Measurements from ENCODE around the gene AFAP1. TPM values are rescaled to one million over a fixed set of nuclear protein-coding genes. Genes with fewer than 3 reads are reported as not detected.

AFAP1 gene
- total RNA-seq, 1 donor from 2014 or later = 6.7 TPM

GRCh38 chr4:7731437-7731836 is 208.2 kb downstream of the AFAP1 start:
- H3K27me3 Mint-ChIP-seq (ENCODE audit: insufficient read depth, low read depth) = peaks cover 9% of the 10 kb centered on the region
- H3K9me3 Mint-ChIP-seq = no peaks in the 10 kb centered on the region
- no peak for DNase-seq (ENCODE audit: low spot score)
- H4K20me1 ChIP-seq (ENCODE audit: low read depth) = no peaks in the 10 kb centered on the region
- H3K4me3 ChIP-seq = no peak overlapping the region
- H3K4me3 Mint-ChIP-seq = no peak overlapping the region
- no peaks in the 10 kb centered on the region for H3K9me3 ChIP-seq (ENCODE audit: low read depth)
- no peaks in the 10 kb centered on the region for H3K4me1 Mint-ChIP-seq
- no peak overlapping the region for H3K27ac ChIP-seq
- H3K36me3 Mint-ChIP-seq = no peaks in the 10 kb centered on the region
- H3K79me2 ChIP-seq (ENCODE audit: low read depth) = no peaks in the 10 kb centered on the region
- H3F3A ChIP-seq (ENCODE audit: low read depth) = no peaks in the 10 kb centered on the region
- no peaks in the 10 kb centered on the region for H3K36me3 ChIP-seq
- no peaks in the 10 kb centered on the region for H3K27me3 ChIP-seq
- H3K9ac ChIP-seq = no peak overlapping the region
- no peak overlapping the region for H3K4me2 ChIP-seq
- no peak overlapping the region for H3K27ac Mint-ChIP-seq
- H3K4me1 ChIP-seq = no peaks in the 10 kb centered on the region
- TF ChIP-seq EZH2 (IDR thresholded peaks at IDR 0.05) (no peak), EZH2phosphoT487 (IDR thresholded peaks at IDR 0.05) (no peak), CTCF (IDR thresholded peaks at IDR 0.05) (no peak)
- no peak overlapping the region for H2AFZ ChIP-seq (replicated peaks)

- H3K36me3 Mint-ChIP-seq = no peaks in the 10 kb centered on the region
- Histone ChIP-seq H3K79me2 (ENCODE audit: low read depth) (no peaks in the 10 kb centered on the region), H3K4me3 (no peak overlapping the region), H3K36me3 (no peaks in the 10 kb centered on the region), H4K20me1 (ENCODE audit: low read depth) (no peaks in the 10 kb centered on the region), H3F3A (ENCODE audit: low read depth) (no peaks in the 10 kb centered on the region), H3K9ac (no peak overlapping the region), H3K27ac (no peak overlapping the region), H3K27me3 (no peaks in the 10 kb centered on the region), H3K9me3 (ENCODE audit: low read depth) (no peaks in the 10 kb centered on the region), H3K4me2 (no peak overlapping the region), H2AFZ (replicated peaks) (no peak overlapping the region), H3K4me1 (no peaks in the 10 kb centered on the region)
- H3K4me1 Mint-ChIP-seq = no peaks in the 10 kb centered on the region
- no peak overlapping the region for H3K4me3 Mint-ChIP-seq
- H3K27ac Mint-ChIP-seq = no peak overlapping the region
- peaks cover 15% of the 10 kb centered on the region for H3K27me3 Mint-ChIP-seq (ENCODE audit: insufficient read depth, low read depth)
- no peak for DNase-seq (ENCODE audit: low spot score)
- TF ChIP-seq EZH2 (IDR thresholded peaks at IDR 0.05) = no peak
- TF ChIP-seq EZH2phosphoT487 (IDR thresholded peaks at IDR 0.05) = no peak
- no peak for TF ChIP-seq CTCF (IDR thresholded peaks at IDR 0.05)
- H3K9me3 Mint-ChIP-seq = no peaks in the 10 kb centered on the region
Measured at GRCh38 chr4:7727749-7728148, 211.9 kb downstream of the AFAP1 start.

GRCh38 chr4:7726665-7727413 is 212.8 kb downstream of the AFAP1 start:
- peaks cover 15% of the 10 kb centered on the region for H3K27me3 Mint-ChIP-seq (ENCODE audit: insufficient read depth, low read depth)
- Histone ChIP-seq H4K20me1 (ENCODE audit: low read depth) (no peaks in the 10 kb centered on the region), H3K27me3 (no peaks in the 10 kb centered on the region), H3K36me3 (no peaks in the 10 kb centered on the region), H3K9ac (no peak overlapping the region), H3K27ac (no peak overlapping the region), H3F3A (ENCODE audit: low read depth) (no peaks in the 10 kb centered on the region), H2AFZ (replicated peaks) (no peak overlapping the region), H3K4me1 (no peaks in the 10 kb centered on the region), H3K79me2 (ENCODE audit: low read depth) (no peaks in the 10 kb centered on the region), H3K4me3 (no peak overlapping the region), H3K9me3 (ENCODE audit: low read depth) (no peaks in the 10 kb centered on the region), H3K4me2 (no peak overlapping the region)
- TF ChIP-seq CTCF (IDR thresholded peaks at IDR 0.05) (no peak), EZH2phosphoT487 (IDR thresholded peaks at IDR 0.05) (no peak), EZH2 (IDR thresholded peaks at IDR 0.05) (no peak)
- H3K36me3 Mint-ChIP-seq = no peaks in the 10 kb centered on the region
- no peak overlapping the region for H3K4me3 Mint-ChIP-seq
- H3K27ac Mint-ChIP-seq = no peak overlapping the region
- no peaks in the 10 kb centered on the region for H3K9me3 Mint-ChIP-seq
- H3K4me1 Mint-ChIP-seq = peaks cover 2% of the 10 kb centered on the region
- DNase-seq (ENCODE audit: low spot score) = no peak

All from neural progenitor cell (in vitro differentiated cells).